UCSD-AML1 (cell line): ENCODE data around the gene KIF6.

Experiments
- DNase-seq: peaks from one replicate; lab custom pipeline; 2025; ENCODE audit not compliant: unreplicated experiment; lab: John Stamatoyannopoulos, UW

Gene KIF6

GRCh38 chr6:39466631-39467030 is 258.6 kb downstream of the KIF6 start:
- DNase-seq, result no peak

DNA sequence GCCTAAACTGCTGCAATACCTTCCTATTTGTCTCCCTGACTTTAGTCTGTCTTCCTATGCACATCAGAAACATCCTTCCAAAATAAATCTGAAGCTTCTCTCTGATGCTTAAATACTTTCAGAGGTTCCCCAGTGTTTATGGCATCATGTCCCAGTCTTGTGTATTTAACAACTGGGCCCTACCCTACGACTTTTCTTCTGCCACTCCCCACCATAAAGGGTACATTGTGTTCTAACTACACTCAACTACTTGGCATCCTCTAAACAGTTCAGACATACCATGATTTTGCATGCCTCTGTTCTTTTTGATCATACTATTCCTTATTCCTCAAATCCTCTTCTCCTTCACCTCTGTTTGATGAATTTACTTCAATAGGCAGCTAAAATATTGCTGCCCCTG is 259.7 kb downstream of the KIF6 start:
- no peak for DNase-seq

- no peak for DNase-seq
Observed at GRCh38 chr6:39464067-39464466, 261.1 kb downstream of the KIF6 start.

- DNase-seq, result no peak
Observed at GRCh38 chr6:39453956-39454524, 271.2 kb downstream of the KIF6 start.

- DNase-seq, result no peak
Observed at GRCh38 chr6:39453241-39453640, 272.0 kb downstream of the KIF6 start.

DNA sequence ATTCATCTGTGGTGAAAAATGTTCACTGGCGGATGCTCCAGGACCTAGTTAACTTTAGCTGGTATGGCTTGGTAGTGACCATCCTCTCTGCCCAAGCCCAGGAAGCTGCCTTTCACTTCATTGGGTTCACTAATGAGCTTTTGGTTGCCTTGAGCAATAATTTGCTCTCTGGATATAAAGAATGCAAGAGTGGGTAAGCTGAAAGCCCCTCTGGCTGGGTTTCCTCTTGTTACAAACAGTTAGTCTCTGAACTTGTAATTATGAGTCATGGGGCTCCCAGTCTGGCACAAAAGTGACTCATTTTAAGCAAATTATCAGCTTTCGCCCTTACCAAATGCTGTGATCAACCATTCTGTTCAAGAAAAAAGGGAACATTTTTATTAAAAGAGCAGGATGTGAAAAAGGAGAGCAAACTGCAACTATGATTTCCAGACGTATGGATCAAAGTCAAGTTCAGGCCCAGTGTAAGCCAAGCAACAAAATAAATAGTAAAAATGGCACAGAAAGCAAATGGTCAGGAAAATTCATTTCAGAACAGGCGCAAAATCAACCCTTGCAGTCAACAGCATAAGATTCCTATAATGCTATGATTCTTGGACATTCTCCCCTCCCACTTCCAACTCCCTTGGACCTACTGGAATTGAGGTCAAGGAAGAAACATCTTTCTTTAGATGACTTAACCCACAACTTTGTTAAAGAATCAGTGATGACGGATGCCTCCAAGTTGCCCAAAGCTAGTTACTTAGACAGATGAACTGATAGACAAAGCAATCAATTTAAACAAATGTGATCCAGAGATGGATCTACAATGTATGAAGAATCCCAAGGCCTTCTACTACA is 272.7 kb downstream of the KIF6 start:
- DNase-seq, result no peak

- DNase-seq, result no peak
Observed at GRCh38 chr6:39451831-39452230, 273.4 kb downstream of the KIF6 start.

- DNase-seq, result no peak
Observed at GRCh38 chr6:39449022-39449421, 276.2 kb downstream of the KIF6 start.

- no peak for DNase-seq
Observed at GRCh38 chr6:39446909-39447308, 278.3 kb downstream of the KIF6 start.

DNA sequence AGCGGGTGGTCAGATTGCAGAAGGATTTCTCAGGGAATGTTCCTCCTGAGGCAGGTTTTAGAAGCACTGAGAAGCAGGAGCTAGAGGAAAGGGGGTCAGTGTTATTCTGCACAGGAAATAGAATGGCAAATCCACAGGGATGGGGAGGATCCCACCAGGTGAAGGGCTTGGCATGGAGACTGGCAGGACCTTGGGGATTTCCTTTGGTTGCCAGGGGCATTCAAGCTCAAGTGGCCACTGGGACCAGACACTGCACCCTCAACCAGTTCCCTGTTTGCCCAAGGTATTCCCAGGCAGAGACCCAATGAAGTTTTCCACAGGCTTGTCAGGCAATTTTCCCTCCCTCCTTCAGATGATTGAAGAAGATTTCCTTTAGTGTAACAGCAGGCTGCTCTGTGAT is 279.5 kb downstream of the KIF6 start:
- DNase-seq, result no peak

DNA sequence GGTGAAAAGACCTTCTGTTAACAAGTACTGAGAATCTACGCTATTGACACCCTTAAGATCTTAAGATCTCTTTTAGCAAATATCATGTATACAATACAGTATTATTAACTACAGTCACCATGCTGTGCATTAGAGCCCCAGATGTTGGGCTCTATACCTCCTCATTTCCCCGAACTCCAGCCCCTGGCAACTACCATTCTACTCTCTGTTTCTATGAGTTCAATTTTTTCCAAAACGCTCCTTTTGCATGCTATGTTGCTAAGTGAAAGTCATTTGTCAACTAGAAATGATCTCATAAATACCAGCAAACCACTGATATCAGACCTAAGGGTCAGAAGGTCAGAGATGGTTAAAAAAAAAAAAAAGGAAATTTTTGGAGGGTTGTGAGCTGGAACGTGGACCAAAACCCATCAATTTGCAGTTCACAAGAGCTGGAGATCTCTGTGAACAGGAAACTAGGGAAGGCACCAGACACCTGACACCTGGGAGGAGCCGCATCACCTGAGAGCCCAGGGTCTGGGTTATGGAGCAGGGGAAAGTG is 280.7 kb downstream of the KIF6 start:
- no peak for DNase-seq

- DNase-seq, result no peak
Observed at GRCh38 chr6:39441986-39442385, 283.2 kb downstream of the KIF6 start.

DNA sequence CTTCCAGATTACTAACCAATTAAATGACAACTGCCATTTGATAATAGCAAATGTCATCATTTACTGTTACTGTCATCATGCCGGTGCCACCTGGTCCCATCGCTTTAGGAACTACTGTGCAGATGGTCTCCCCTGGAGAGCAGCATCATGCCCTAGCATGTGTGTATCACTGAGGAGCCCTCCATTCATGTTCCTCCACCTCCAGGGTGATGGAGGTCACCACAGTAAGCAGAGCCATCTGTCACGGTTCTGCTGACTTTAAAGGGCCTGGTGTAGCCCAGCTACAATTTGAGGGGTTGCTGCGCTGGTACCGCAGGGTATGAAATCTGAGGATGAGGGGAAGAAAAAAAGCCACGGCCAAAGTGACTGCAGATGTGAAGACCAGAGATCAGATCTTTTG is 283.9 kb downstream of the KIF6 start:
- no peak for DNase-seq

DNA sequence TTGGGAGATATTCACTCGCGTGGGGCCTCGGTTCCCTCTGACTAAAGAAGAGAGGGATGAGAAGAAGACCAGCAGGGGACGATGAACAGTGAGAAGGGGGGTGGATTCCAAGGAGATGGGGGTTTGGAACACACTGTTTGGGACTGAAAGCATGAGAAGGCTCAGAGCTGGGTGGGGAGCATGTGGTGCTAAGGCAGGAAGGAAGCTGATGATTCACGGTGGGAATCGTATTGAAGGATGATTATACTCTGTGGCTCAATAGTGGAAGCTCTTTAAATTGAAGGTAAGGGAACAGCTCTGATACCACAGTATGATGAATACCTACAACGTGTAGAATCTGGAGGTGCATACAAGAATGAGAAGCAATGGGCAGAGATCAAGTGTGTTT is 285.2 kb downstream of the KIF6 start:
- DNase-seq, result no peak

GRCh38 chr6:39439342-39440038 is 285.7 kb downstream of the KIF6 start:
- no peak for DNase-seq

DNA sequence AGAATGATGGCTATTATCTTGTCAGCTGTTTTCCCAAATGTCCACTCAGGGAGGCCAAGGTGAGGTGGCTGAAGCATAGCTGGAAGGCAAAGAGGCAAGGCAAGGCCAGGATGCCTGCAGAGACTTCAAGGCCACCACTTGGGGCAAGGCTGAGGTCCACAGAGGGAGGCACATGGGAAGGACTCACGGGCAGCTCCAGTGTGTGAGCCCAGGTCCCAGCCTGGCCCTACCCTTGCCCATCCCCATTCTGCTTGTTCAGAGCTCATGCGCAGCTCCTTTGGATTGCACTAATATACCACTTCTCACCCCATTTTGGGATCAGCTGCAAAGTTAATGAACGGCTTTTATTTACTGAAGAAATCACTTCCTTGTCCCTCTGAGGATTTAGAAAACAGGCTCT is 291.6 kb downstream of the KIF6 start:
- DNase-seq, result no peak

- no peak for DNase-seq
Observed at GRCh38 chr6:39432330-39433025, 292.7 kb downstream of the KIF6 start.

GRCh38 chr6:39430871-39431523 is 294.2 kb downstream of the KIF6 start:
- peak; percentile 27 for DNase-seq

DNA sequence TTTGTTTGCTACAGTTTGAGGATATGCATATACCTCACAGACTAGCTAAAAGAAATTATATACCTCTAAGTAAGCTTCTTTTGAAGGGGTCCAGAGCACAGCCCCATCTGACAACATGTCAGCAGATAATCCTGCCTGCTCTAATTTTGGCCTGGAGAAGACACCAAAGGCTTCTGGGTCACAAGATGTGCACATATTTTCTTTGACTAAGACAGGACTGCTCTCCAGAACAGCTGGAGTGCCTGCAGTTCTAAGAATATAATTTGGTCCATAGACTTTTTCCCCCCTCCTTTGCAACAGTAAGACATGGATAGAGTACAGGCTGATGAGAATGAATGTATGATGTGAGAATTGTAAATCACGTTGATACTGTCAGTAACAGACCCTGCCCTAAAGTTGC is 294.8 kb downstream of the KIF6 start:
- no peak for DNase-seq

DNA sequence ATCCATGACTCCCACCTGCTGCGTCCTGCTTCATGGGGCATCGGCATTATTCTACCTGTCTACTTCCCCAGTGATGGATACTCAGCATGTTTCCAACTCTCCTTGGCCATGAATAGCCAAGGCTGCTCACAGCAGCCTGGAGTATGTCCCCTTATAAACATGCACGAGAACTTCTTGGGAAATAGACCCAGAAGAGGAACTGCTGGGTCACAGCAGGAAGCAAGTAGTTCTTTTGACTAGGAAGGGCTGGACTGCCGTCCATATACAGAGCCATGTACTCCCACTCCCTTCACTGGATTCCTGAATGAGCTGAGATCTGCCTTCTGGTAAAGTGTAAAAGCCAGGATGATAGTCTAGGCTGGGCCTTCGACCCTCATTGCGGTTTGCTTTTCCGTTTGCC is 296.4 kb downstream of the KIF6 start:
- DNase-seq, result no peak

DNA sequence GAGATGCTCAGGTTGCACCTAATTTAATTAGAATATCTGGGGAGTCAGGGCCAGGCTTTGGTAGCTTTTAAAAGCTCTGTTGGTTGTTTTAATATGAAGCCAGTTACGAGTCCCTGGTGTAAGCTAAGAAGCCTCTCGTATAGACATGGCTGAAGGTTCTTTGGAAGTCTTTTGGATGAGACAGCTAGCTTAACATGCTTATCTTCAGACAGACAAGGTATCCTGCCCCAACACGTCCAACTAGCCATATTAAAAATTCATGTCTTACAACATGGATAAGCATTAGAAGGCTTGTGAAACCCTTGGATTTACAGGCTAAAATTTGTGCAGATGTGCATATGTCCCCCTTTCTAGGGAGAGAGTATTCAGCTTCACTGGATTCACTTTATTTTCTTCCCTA is 297.1 kb downstream of the KIF6 start:
- no peak for DNase-seq
